NCI-H2196 treated with DMSO at 0.1 percent for 48 hours (cell line): ENCODE data around the gene TFPI.
"Not testable (repeated sequence)": the region's sequence is repeated elsewhere in the genome, so short reads cannot be mapped to it uniquely, and the experiment has no call there.

ENCODE experiments used
- DNase-seq: peaks from one replicate; lab custom pipeline; 2025; ENCODE audit not compliant: unreplicated experiment; lab: John Stamatoyannopoulos, UW

Gene TFPI

GRCh38 chr2:187554011-187554703, at the start of gene TFPI:
TFPI (minus strand) TSS chr2:187554435; CDS start chr2:187503768, 50,667 bp downstream.
- DNase-seq: no peak

- no peak for DNase-seq
These were observed 40.6 kb upstream of the TFPI start for GRCh38 chr2:187594801-187595200.

- DNase-seq: no peak
These were observed 39.5 kb upstream of the TFPI start for GRCh38 chr2:187593697-187594096.

- no peak for DNase-seq
These were observed 38.9 kb upstream of the TFPI start for GRCh38 chr2:187593098-187593497.

- DNase-seq: no peak
These were observed 35.9 kb upstream of the TFPI start for GRCh38 chr2:187590175-187590574.

GRCh38 chr2:187586011-187586641, 31.9 kb upstream of the TFPI start:
- DNase-seq: no peak

- no peak for DNase-seq
These were observed 27.1 kb upstream of the TFPI start for GRCh38 chr2:187581125-187581896.

- DNase-seq: no peak
These were observed 26.4 kb upstream of the TFPI start for GRCh38 chr2:187580462-187581124.

- DNase-seq: no peak
These were observed 23.1 kb upstream of the TFPI start for GRCh38 chr2:187577310-187577709.

GRCh38 chr2:187576906-187577305, 22.7 kb upstream of the TFPI start:
- DNase-seq: no peak

- DNase-seq: no peak
These were observed 21.5 kb upstream of the TFPI start for GRCh38 chr2:187575751-187576067.

- DNase-seq: no peak
These were observed 20.9 kb upstream of the TFPI start for GRCh38 chr2:187574969-187575750.

GRCh38 chr2:187573722-187574121, 19.5 kb upstream of the TFPI start:
- DNase-seq: no peak

- DNase-seq: not testable (repeated sequence)
These were observed 17.8 kb upstream of the TFPI start for GRCh38 chr2:187571996-187572395.

GRCh38 chr2:187569571-187569970, 15.3 kb upstream of the TFPI start:
- DNase-seq: no peak

GRCh38 chr2:187569042-187569441, 14.8 kb upstream of the TFPI start:
- DNase-seq: no peak

- DNase-seq: no peak
These were observed 12.9 kb upstream of the TFPI start for GRCh38 chr2:187567126-187567525.

GRCh38 chr2:187566712-187567111, 12.5 kb upstream of the TFPI start:
- no peak for DNase-seq

GRCh38 chr2:187566266-187566665, 12.0 kb upstream of the TFPI start:
- no peak for DNase-seq

- DNase-seq: not testable (repeated sequence)
These were observed 11.4 kb upstream of the TFPI start for GRCh38 chr2:187565618-187566017.

GRCh38 chr2:187556493-187556892, 2.3 kb upstream of the TFPI start:
- not testable (repeated sequence) for DNase-seq
